ENCODE results near the gene PTPRN2. TPM values are rescaled to one million over a fixed set of nuclear protein-coding genes. Genes with fewer than 3 reads are reported as not detected.

PTPRN2 gene
- total and polyA plus RNA-seq, 2 of the 13 experiments (the other 11 are each of a cell fraction or from before 2014, with no cell fraction given): 2.5 to 24.2 TPM

- TF ChIP-seq ZBTB34 (CRISPR knock-in tag; IDR thresholded peaks at IDR 0.05) (no peak), DMTF1 (CRISPR knock-in tag; IDR thresholded peaks at IDR 0.05) (no peak), ZNF703 (CRISPR knock-in tag; IDR thresholded peaks at IDR 0.05; ENCODE audit: borderline replicate concordance) (no peak), RAD51 (IDR thresholded peaks at IDR 0.05; ENCODE audit: borderline replicate concordance) (no peak), JDP2 (CRISPR knock-in tag; IDR thresholded peaks at IDR 0.05; ENCODE audit: borderline replicate concordance) (no peak), ATF6 (CRISPR knock-in tag; conservative IDR thresholded peaks at IDR 0.05) (no peak)
Measured at GRCh38 chr7:157752832-157753291, 834.8 kb downstream of the PTPRN2 start (continued).
